Tibial artery (tissue), 4 donors: ENCODE data around the gene ATOX1.
A peak's percentile ranks its signal among the peaks of the same experiment; 100 is the strongest.
"Not testable (repeated sequence)": the region's sequence is repeated elsewhere in the genome, so short reads cannot be mapped to it uniquely, and the experiment has no call there.

ENCODE experiments used
- DNase-seq, 2 donors: peaks; one replicate each; pipeline ENCODE4 v3.0.0-alpha.2; 2019
- H3K27ac ChIP-seq, 2 donors: fragments of 200-600 bp; sonication (generic) in 1 of 2; 1 replicate in 1 of 2; 2 replicates in 1 of 2; pipeline ENCODE4 v1.5.1; 2018 to 2019; ENCODE audit warnings: mild to moderate bottlenecking in 1 of 2
- H3K27me3 ChIP-seq, 2 donors: fragments of 200-600 bp; sonication (generic) in 1 of 2; one replicate each; pipeline versions ENCODE4 v1.5.1 to v1.6.0; 2016 to 2019
- H3K36me3 ChIP-seq, 3 donors: fragments of 200-600 bp; sonication (generic) in 2 of 3; one replicate each; pipeline ENCODE4 v1.5.1; 2016 to 2019; ENCODE audit warnings: mild to moderate bottlenecking in 2 of 3
- H3K4me1 ChIP-seq, 4 donors: fragments of 200-600 bp; sonication (generic) in 2 of 4; 1 replicate in 3 of 4; 2 replicates in 1 of 4; pipeline ENCODE4 v1.5.1; 2016 to 2019
- H3K4me3 ChIP-seq, 2 donors: fragments of 200-600 bp; sonication (generic) in 1 of 2; 1 replicate in 1 of 2; 2 replicates in 1 of 2; pipeline ENCODE4 v1.5.1; 2018 to 2019; ENCODE audit warnings: mild to moderate bottlenecking in 2 of 2
- H3K9me3 ChIP-seq, 3 donors: fragments of 200-600 bp; sonication (generic) in 1 of 3; one replicate each; pipeline ENCODE4 v1.5.1; 2016 to 2019
- intact Hi-C: fragments of 100-400 bp; cut with DNase I; formaldehyde crosslinking; loops from one replicate; pipeline ENCODE4 v1.15.0; 2023; ENCODE audit warnings: low total_unique reads
- TF ChIP-seq, protein P1 (sequence below), 2 experiments: fragments of 200-600 bp in 1 of 2; fragments of 450-650 bp in 1 of 2; IDR thresholded peaks; one replicate each; pipeline ENCODE4 v1.5.1; 2017 to 2019; ENCODE audit warnings: antibody characterized with exemption in 2 of 2, mild to moderate bottlenecking in 1 of 2, moderate library complexity in 1 of 2

Gene ATOX1

GRCh38 chr5:151703780-151704179 lies 54.7 kb downstream of the ATOX1 start:
- TF ChIP-seq, protein P1, sequence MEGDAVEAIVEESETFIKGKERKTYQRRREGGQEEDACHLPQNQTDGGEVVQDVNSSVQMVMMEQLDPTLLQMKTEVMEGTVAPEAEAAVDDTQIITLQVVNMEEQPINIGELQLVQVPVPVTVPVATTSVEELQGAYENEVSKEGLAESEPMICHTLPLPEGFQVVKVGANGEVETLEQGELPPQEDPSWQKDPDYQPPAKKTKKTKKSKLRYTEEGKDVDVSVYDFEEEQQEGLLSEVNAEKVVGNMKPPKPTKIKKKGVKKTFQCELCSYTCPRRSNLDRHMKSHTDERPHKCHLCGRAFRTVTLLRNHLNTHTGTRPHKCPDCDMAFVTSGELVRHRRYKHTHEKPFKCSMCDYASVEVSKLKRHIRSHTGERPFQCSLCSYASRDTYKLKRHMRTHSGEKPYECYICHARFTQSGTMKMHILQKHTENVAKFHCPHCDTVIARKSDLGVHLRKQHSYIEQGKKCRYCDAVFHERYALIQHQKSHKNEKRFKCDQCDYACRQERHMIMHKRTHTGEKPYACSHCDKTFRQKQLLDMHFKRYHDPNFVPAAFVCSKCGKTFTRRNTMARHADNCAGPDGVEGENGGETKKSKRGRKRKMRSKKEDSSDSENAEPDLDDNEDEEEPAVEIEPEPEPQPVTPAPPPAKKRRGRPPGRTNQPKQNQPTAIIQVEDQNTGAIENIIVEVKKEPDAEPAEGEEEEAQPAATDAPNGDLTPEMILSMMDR (IDR thresholded peaks at IDR 0.05), result no peak
- intact Hi-C loops, result no loop called here
- Histone ChIP-seq H3K27me3 (no peaks in the 10 kb centered on the region), H3K36me3 (no peaks in the 10 kb centered on the region), H3K27ac (no peak overlapping the region), H3K4me1 (peaks cover under 1 to 27% (median 16%) of the 10 kb centered on the region in 4 donors), H3K4me3 (no peak overlapping the region), H3K9me3 (no peaks in the 10 kb centered on the region)
- DNase-seq, result no peak

GRCh38 chr5:151703227-151703626 lies 55.2 kb downstream of the ATOX1 start:
- TF ChIP-seq, protein P1 (IDR thresholded peaks at IDR 0.05), result no peak
- Histone ChIP-seq H3K27me3 (no peaks in the 10 kb centered on the region), H3K4me3 (no peak overlapping the region), H3K36me3 (no peaks in the 10 kb centered on the region), H3K9me3 (no peaks in the 10 kb centered on the region), H3K4me1 (peaks cover 4 to 31% (median 21%) of the 10 kb centered on the region in 4 donors), H3K27ac (peak overlapping the region; percentile 49 to 73)
- intact Hi-C loops, result no loop called here
- no peak for DNase-seq

DNA sequence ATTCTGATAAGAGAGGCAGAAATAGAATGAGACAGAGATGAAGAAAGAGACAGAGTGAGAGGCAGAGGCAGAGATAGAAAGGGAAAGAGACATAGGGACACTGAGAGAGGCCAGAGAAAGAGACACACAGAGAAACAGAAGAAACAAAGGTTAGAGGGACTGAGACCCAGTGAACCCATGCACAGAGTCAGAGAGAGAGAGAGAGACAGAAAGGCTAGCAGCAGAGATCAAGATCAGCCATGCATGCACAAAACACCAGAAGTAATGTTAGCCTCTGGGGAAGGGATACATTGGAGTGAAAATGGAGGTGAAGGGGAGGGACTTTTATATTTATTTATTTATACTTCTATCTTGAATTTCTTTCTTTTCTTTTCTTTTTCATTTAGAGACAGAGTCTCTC lies 57.6 kb downstream of the ATOX1 start:
- TF ChIP-seq, protein P1 (IDR thresholded peaks at IDR 0.05), result no peak
- peaks cover 4 to 52% (median 28%) of the 10 kb centered on the region in 4 donors for H3K4me1 ChIP-seq
- no peaks in the 10 kb centered on the region for H3K27me3 ChIP-seq
- no peaks in the 10 kb centered on the region for H3K36me3 ChIP-seq
- H3K27ac ChIP-seq, result peak overlapping the region in 1 of 2 donors; percentile 84
- intact Hi-C loops, result no loop called here
- no peak for DNase-seq
- H3K4me3 ChIP-seq, result no peak overlapping the region
- H3K9me3 ChIP-seq, result no peaks in the 10 kb centered on the region

DNA sequence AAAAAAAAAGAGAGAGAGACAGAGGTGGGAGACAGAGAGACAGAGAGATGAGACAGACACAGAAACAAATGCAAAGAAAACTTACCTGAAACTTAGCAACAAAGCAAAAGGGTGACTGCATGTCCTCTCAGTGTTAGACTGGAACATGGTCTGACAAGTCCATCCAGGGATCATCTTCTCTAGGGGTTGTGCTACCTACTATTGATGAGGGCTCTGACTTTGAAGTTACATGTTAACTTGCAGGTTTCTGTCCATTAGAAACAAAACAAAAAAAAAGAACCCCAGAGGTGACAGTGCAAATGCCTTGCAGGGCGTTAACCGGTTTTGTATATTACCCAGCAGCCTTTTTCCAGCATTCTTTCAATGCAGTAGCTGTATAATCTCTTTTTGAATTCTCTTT lies 58.1 kb downstream of the ATOX1 start:
- intact Hi-C loops, result no loop called here
- Histone ChIP-seq H3K27ac (peak overlapping the region in 1 of 2 donors; percentile 84), H3K4me3 (no peak overlapping the region), H3K27me3 (no peaks in the 10 kb centered on the region), H3K9me3 (no peaks in the 10 kb centered on the region), H3K36me3 (no peaks in the 10 kb centered on the region), H3K4me1 (peaks cover 4 to 57% (median 28%) of the 10 kb centered on the region in 4 donors)
- no peak for DNase-seq
- TF ChIP-seq, protein P1 (IDR thresholded peaks at IDR 0.05), result no peak

- Histone ChIP-seq H3K27me3 (no peaks in the 10 kb centered on the region), H3K9me3 (no peaks in the 10 kb centered on the region), H3K27ac (peak overlapping the region; percentile 75 to 84), H3K36me3 (no peaks in the 10 kb centered on the region), H3K4me3 (peak overlapping the region in 1 of 2 donors; percentile 17), H3K4me1 (peaks cover 4 to 59% (median 28%) of the 10 kb centered on the region in 4 donors)
- peak; percentile 66 to 90 for DNase-seq
- TF ChIP-seq, protein P1 (IDR thresholded peaks at IDR 0.05), result no peak
- intact Hi-C loops, result no loop called here
These were observed 59.1 kb downstream of the ATOX1 start for GRCh38 chr5:151699071-151699901.

- H3K27me3 ChIP-seq, H3K9me3 ChIP-seq, DNase-seq, H3K4me3 ChIP-seq, H3K36me3 ChIP-seq, intact Hi-C loops: not testable (repeated sequence)
- peaks cover 4 to 59% (median 29%) of the 10 kb centered on the region in 4 donors for H3K4me1 ChIP-seq
- H3K27ac ChIP-seq, result peak overlapping the region; percentile 84 to 89
These were observed 60.4 kb downstream of the ATOX1 start for GRCh38 chr5:151698081-151698480.
